ENCODE measurements around the gene EMP3.
"Not testable (repeated sequence)": the region's sequence is repeated elsewhere in the genome, so short reads cannot be mapped to it uniquely, and the experiment has no call there.

The EMP3 gene

DNA sequence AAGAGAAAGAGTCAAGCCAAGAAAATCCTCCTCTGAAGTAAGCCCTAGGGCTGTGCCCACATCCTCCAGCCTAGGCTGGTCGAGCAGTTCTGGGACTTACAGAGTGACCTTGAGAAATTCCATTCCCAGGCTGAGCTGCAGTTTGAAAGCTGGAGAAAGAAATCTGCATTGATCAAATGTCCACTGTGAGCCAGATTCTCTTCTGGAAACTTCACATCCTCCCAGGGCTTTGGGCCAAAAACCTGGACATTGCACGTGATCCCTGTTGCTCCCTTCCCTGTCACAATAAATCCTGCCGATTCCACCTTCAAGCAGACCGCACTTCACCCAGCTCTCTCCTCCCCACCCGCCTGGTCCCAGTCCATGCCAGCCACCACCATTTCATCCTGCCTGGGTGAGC lies 22.7 kb downstream of the EMP3 start:
- ATAC-seq: no peak

- no peak for ATAC-seq
Observed at GRCh38 chr19:48348737-48349136, 23.4 kb downstream of the EMP3 start.

- no peak for ATAC-seq
Observed at GRCh38 chr19:48350856-48351255, 25.5 kb downstream of the EMP3 start.

DNA sequence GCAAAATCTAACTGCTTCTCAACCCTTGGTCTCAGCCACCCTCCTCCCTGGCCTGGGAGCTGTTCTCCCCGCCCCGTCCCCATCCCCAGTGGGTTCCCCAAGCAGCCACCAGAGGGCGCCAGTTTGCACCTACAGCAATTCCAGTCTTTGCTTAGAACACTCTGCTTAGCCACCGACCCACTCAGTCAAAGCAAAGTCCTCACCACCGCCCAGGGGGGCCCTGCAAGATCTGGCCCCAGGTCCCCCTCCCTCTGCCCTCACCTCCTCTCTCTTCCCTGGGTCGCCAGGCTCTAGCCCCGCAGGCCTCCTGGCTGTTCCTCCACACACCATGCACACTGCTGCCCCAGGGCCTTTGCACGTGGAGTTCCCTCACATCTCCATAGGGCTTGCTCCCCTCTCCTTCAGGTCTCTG lies 26.0 kb downstream of the EMP3 start:
- peak; percentile 86 to 92 for ATAC-seq

DNA sequence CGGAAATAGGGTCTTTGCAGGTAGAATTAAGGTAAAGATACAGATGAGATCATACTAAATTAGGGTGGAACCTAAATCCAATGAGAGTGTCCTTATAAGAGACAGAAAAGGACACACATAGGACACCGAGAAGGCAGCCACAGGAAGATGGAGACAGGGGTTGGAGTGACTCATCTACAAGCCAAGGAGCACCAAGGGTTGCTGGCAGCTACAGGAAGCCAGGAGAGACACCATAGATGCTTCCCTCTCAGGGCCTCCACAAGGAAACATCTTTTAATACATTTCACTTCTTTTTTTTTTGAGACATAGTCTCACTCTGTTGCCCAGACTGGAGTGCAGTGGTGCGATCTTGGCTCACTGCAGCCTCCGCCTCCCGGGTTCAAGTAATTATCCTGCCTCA lies 28.3 kb downstream of the EMP3 start:
- ATAC-seq: no peak

DNA sequence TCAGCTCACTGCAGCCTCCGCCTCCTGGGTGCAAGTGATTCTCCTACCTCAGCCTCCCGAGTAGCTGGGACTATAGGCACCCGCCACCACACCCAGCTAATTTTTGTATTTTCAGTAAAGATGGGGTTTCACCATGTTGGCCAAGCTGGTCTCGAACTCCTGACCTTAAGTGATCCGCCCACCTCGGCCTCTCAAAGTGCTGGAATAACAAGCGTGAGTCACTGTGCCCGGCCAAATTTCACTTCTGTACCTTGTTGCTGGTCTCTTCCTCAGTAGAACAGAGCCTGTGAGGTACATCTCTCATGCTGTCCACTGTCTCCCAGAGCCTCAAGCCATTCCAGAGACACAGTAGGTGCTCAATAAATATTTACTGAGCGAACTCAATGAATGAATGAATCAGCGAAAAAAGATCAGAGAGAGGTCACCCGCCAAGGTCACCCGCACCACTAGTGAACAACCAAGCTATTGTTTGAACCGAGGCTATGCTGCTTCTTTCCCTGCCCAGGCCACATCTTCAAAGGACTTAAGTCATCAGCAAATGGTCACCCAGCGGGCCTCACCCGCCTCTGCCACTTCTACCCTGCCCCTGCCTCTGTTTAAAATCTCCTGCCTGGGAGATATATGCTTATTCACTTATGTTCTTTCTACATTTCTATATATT lies 29.1 kb downstream of the EMP3 start:
- ATAC-seq: no peak

DNA sequence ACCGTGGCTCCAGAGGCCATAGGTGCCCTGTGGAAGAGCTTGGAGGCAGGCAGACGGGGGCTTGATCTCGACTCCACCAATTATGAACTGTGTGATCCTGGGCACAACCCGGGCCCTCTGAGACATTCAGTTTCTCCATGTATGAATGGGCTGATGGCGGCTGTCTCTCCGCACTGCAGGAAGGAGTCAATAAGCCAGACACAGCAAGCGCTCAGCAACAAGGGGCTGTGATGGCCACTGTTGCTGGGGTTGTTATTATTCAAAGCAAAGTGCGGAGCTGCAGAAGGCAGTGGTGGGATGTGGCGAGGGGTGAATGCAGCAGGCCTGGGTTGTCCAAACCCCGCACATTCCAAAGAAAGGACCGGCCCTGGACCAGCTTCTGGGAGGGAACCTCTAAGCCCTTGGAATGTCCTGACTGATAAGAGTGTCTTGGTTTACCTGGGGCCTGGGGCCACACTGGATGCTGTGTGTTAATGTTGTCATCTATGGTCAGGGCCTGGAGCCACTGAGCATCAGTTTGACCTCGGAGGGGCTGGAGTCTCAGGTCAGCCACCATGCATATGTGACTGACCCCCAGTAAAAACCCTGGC lies 30.1 kb downstream of the EMP3 start:
- no peak for ATAC-seq

- no peak for ATAC-seq
Observed at GRCh38 chr19:48359123-48359522, 33.8 kb downstream of the EMP3 start.

- no peak for ATAC-seq
Observed at GRCh38 chr19:48361912-48362311, 36.6 kb downstream of the EMP3 start.

GRCh38 chr19:48362716-48363499 lies 37.6 kb downstream of the EMP3 start:
- peak; percentile 78 to 80 for ATAC-seq

DNA sequence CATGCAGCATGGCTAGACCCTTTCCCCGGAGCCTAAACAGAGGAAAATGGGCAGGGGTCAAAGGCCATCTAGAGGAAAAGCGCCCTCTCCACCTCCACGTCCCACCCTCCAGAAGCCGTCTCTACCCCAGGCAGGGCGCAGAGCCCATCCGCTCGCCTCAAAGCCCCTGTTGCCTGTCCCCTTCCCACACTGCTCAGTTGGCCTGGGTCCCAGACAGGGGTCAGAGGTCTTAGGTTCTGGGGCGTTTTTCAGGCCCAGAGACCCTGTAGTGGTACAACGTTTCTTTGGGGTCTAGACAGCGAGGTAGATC lies 38.1 kb downstream of the EMP3 start:
- peak; percentile 1 to 5 for ATAC-seq

DNA sequence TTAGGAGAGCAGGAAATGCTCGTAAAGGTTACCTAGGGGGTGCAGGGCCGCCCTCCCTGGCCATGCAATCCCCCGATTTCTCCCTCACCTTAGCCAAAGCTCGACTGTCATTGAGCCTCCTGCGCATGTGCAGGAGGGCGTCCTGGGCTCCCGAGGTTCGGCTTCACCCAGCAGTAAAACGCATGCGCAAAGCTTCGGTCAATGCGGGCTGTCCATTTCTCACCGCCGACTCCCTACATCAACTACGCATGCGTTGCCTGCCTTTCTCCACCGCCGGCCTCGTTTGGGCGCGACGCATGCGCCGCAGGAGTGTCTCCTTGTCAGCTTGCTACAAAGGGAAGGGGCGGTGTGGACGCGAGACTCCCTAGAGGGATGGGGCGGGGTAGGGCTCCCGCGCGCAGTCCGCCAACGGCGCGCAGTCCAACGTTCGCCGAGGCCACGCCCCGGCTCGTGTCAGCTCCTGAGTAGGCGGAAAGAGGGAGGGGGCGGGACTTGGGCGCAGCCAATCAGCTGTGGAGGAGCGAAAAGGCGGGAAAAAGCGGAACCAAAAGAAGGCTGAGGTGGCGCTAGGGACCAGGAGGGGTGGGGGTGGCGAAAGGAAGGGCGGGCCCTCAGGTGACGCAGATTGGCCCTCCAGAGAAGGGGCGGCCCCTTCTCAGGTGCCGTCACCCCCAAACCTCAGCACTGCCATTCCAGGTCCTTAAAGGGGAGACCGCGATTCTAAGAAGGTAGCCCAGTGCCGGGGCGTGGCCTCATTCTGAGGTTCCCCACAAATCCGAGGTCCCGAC lies 38.7 kb downstream of the EMP3 start, which contains the start of the genes SYNGR4 and TMEM143:
TSS of gene SYNGR4 (plus strand) at position 558 of the 788 bp plus-strand sequence. CDS start 1,476 bp downstream, outside the sequence.
TSS of gene TMEM143 (minus strand) at position 131 of the 788 bp plus-strand sequence. CDS start at position 111, 20 bp downstream.
- ATAC-seq: peak; percentile 88 to 90

GRCh38 chr19:48364598-48365348 lies 39.4 kb downstream of the EMP3 start:
- no peak for ATAC-seq

DNA sequence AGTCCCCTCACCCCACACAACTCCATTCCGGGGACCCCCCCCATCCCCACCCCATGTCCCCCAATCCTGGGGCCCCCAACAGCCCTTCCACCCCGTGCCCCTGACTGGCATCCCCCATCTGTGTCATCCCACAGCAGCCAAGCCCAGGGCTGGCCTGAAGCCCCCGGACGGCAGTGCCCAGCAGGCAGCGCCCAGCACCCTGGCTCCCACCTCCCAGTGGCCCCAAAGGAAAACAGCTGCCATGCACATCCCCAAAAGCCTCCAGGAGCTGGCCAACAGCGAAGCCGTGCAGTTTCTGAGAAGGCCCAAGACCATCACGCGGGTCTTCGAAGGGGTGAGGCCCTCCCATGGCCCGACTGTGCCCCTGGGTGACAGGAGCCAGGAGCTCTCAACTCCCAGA lies 40.2 kb downstream of the EMP3 start:
- ATAC-seq: no peak

DNA sequence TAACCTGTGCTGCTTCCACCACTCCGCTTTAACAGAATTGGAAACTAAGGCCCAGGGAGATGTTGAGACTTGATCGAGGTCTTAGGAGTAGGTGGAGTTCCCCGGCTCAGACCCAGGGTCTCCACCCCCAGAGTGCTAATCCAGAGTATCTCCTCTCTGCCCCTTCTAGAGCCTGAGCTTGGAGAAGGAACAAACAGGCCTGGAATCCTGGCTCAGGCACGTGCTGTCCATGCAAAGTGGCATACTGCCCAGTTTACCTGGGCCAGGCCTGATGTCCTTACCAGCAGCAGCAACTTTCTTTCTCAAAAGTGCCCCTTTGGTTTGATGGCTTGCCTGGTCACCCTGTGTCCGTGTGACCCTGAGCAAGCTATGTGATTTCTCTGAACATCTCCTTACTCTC lies 42.5 kb downstream of the EMP3 start:
- ATAC-seq: no peak

DNA sequence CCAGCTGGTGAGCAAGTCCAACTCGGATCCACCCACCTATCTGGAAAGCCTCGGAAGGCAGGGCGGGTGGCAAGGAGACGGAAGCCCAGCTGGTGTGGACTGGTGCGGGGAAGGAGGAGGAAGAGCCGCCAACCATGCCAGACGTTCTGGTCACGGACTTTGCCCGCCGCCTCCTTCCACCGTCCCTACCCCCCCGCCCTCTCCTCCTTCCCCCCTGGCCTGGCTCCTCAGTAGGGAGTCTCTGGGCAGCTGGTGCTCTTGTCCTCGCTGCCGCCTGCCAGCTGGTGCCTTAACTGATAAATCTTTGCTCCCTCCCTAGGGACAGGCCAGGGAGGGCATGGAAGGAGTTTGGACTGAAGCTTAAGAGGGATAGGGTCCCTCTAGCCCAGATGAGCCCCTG lies 43.6 kb downstream of the EMP3 start:
- no peak for ATAC-seq

DNA sequence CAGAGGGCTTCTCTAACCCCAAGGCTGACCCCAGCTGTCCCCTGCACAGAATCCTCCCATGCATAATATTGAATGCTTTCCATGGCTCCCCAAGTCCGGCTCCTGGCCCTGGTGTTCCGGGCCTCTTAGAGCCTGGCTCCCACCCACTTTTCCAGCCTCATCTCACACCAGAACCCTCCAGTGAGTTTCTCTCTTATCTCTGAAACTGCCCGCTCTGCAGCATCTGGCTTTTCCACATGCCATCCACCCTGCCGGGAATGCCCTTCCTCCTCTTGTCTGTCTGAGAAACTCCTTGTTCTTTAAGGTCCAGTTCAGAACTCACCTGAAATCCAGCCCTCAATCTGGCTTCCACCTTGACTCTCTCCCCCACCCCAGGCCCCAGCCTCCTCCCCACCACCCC lies 45.6 kb downstream of the EMP3 start:
- ATAC-seq: no peak

- ATAC-seq: no peak
Observed at GRCh38 chr19:48371367-48371766, 46.0 kb downstream of the EMP3 start.

DNA sequence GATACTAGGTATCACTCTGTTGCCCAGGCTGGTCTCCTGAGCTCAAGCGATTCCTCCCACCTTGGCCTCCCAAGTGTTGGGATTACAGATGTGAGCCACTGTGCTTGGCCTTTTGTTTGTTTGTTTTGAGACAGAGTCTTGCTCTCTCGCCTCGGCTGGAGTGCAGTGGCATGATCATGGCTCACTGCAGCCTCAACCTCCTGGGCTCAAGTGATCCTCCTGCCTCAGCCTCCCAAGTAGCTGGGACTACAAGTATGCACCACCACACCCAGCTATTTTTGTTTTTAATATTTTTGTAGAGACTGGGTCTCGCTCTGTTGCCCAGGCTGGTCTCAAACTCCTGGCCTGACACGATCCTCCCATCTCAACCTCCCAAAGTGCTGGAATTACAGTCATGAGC lies 46.4 kb downstream of the EMP3 start:
- not testable (repeated sequence) for ATAC-seq

DNA sequence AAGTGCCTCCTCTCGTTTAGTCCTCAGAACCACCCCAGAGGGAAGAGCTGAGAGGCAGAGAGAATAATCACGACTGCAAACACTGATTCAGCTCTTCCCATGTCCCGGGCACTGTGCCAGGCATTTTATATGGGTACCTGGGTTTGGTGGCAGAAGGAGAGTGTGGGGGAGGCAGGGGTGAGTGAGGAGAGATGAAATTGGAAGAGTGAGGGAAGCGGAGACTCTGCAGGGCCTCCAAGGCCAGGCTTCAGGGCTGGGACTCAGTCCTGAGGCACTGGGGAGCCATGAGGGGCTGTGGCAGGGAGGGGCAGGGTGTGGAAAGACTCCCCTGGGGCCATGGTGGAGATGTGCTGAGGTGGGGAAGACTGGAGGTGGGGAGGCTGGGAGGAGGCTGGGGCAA lies 47.6 kb downstream of the EMP3 start:
- no peak for ATAC-seq

GRCh38 chr19:48373567-48373966 lies 48.2 kb downstream of the EMP3 start:
- ATAC-seq: no peak

DNA sequence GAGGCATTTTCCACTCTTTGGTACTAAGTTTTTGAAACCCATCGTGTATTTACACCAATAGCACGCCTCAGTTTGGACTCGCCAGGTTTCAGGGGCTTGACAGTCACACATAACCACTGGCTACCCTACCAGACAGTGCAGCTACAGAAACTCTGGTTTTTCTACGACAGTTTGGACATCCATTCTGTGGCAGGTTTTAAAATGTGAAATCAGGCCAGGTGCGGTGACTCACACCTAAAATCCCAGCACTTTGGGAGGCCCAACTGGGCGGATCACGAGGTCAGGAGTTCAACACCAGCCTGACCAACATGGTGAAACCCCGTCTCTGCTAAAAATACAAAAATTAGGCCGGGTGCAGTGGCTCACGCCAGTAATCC lies 52.8 kb downstream of the EMP3 start:
- no peak for ATAC-seq
